Measurements from ENCODE around the gene RXYLT1.
"Not testable (repeated sequence)": the region's sequence is repeated elsewhere in the genome, so short reads cannot be mapped to it uniquely, and the experiment has no call there.

The RXYLT1 gene

GRCh38 chr12:63779498-63780481, at the start of gene RXYLT1:
Gene RXYLT1, plus strand, starts transcription at chr12:63779909. Its CDS starts 52 bp downstream, at chr12:63779961.
- DNase-seq: peak; percentile 26 to 95 (median 83)

- DNase-seq: not testable (repeated sequence)
Observed at GRCh38 chr12:63732779-63733178, 46.9 kb upstream of the RXYLT1 start.

GRCh38 chr12:63733585-63733984, 46.1 kb upstream of the RXYLT1 start:
- DNase-seq: not testable (repeated sequence)

- not testable (repeated sequence) for DNase-seq
Observed at GRCh38 chr12:63740551-63740950, 39.2 kb upstream of the RXYLT1 start.

GRCh38 chr12:63741431-63741830, 38.3 kb upstream of the RXYLT1 start:
- DNase-seq: not testable (repeated sequence)

- DNase-seq: not testable (repeated sequence)
Observed at GRCh38 chr12:63744110-63744509, 35.6 kb upstream of the RXYLT1 start.

GRCh38 chr12:63746470-63746869, 33.2 kb upstream of the RXYLT1 start:
- not testable (repeated sequence) for DNase-seq

- not testable (repeated sequence) for DNase-seq
Observed at GRCh38 chr12:63747136-63747535, 32.6 kb upstream of the RXYLT1 start.

- no peak for DNase-seq
Observed at GRCh38 chr12:63747553-63747952, 32.2 kb upstream of the RXYLT1 start.

GRCh38 chr12:63752283-63752682, 27.4 kb upstream of the RXYLT1 start:
- no peak for DNase-seq

- DNase-seq: no peak
Observed at GRCh38 chr12:63752841-63753240, 26.9 kb upstream of the RXYLT1 start.

- DNase-seq: no peak
Observed at GRCh38 chr12:63753743-63754142, 26.0 kb upstream of the RXYLT1 start.

GRCh38 chr12:63764481-63764880, 15.2 kb upstream of the RXYLT1 start:
- DNase-seq: no peak

GRCh38 chr12:63766498-63766897, 13.2 kb upstream of the RXYLT1 start:
- DNase-seq: no peak

- DNase-seq: no peak
Observed at GRCh38 chr12:63770375-63770774, 9.3 kb upstream of the RXYLT1 start.

GRCh38 chr12:63777340-63777739, 2.4 kb upstream of the RXYLT1 start:
- no peak for DNase-seq

GRCh38 chr12:63782466-63782865, 2.8 kb downstream of the RXYLT1 start:
- no peak for DNase-seq

- DNase-seq: no peak
Observed at GRCh38 chr12:63787306-63787705, 7.6 kb downstream of the RXYLT1 start.

- DNase-seq: no peak
Observed at GRCh38 chr12:63790608-63790945, 10.9 kb downstream of the RXYLT1 start.

GRCh38 chr12:63792338-63792737, 12.6 kb downstream of the RXYLT1 start:
- DNase-seq: no peak

GRCh38 chr12:63795032-63795687, 15.5 kb downstream of the RXYLT1 start:
- no peak for DNase-seq

- DNase-seq: no peak
Observed at GRCh38 chr12:63795944-63796343, 16.2 kb downstream of the RXYLT1 start.
